ENCODE results near the gene ZNF790. TPM values are rescaled to one million over a fixed set of nuclear protein-coding genes. Genes with fewer than 3 reads are reported as not detected.

ZNF790 gene
- total and polyA plus RNA-seq, 8 donors = 1.2 to 13.6 (median 2.7) TPM; not detected in 1

- Histone ChIP-seq H3K36me3 (peaks cover 0 to 22% (median 2%) of the 10 kb centered on the region in 4 donors), H3K27me3 (peaks cover 0 to 6% (median 0%) of the 10 kb centered on the region in 3 donors), H3K4me1 (peaks cover 0 to 23% (median 19%) of the 10 kb centered on the region in 4 donors), H3K4me3 (peak overlapping the region; percentile 54 to 93 (median 71)), H3K9me3 (peaks cover 19 to 66% (median 48%) of the 10 kb centered on the region in 4 donors), H3K27ac (peak overlapping the region; percentile 68 to 89 (median 88))
- TF ChIP-seq POLR2A (IDR thresholded peaks at IDR 0.05) (no peak), POLR2AphosphoS5 (IDR thresholded peaks at IDR 0.05) (peak in 1 of 3 donors; percentile 24)
- WGBS, 5 donors = 1 to 3% (median 2%) methylated on average over 29 of the region's 29 CpGs
- intact Hi-C loops (cut with DNase I; ENCODE audit: low total_unique reads) = loop anchor here (10.0 kb wide), 1 partner anchor 63 kb away; the partner anchor contains the start of gene ZNF790
- peak; percentile 62 to 94 for DNase-seq
Observed at GRCh38 chr19:36771261-36772231, 66.6 kb downstream of the ZNF790 start.

Small RNAs within 50 kb of the gene (small RNA-seq; reads per million reads assigned to genes)
- gene RF00019 = 0 reads per million in 4 donors

Other genes starting within 250 kb of the ZNF790 start
- gene ZNF382, start 233.1 kb downstream of the ZNF790 start, total RNA-seq = 10 to 100 TPM in 1 of 5 donors, 1 to 10 TPM in 2, under 1 TPM in 2; 0.29 to 14.0 (median 1.2) TPM
- 1 to 10 TPM in 1 of 3 donors, under 1 TPM in 1, not detected in 1; 0.63 to 1.3 TPM for gene ZNF382, start 233.1 kb downstream of the ZNF790 start, polyA plus RNA-seq
- 10 to 100 TPM in 3 of 5 donors, 1 to 10 TPM in 1, not detected in 1; 4.5 to 24.6 (median 15.5) TPM for gene ZNF461, start 171.6 kb downstream of the ZNF790 start, total RNA-seq
- gene ZNF461, start 171.6 kb downstream of the ZNF790 start, polyA plus RNA-seq = 1 to 10 TPM; 2.6 to 2.9 (median 2.9) TPM
- 10 to 100 TPM in 3 of 5 donors, 1 to 10 TPM in 1, under 1 TPM in 1; 0.58 to 37.9 (median 16.7) TPM for gene ZNF567, start 150.8 kb downstream of the ZNF790 start, total RNA-seq
- 1 to 10 TPM; 1.4 to 7.7 (median 3.2) TPM for gene ZNF567, start 150.8 kb downstream of the ZNF790 start, polyA plus RNA-seq
- 10 to 100 TPM in 1 of 5 donors, 1 to 10 TPM in 2, under 1 TPM in 1, not detected in 1; 0.89 to 10.1 (median 2.2) TPM for gene ZNF850, start 65.6 kb downstream of the ZNF790 start, total RNA-seq
- under 1 TPM; 0.15 to 0.25 (median 0.19) TPM for gene ZNF850, start 65.6 kb downstream of the ZNF790 start, polyA plus RNA-seq
- 10 to 100 TPM in 2 of 5 donors, 1 to 10 TPM in 3; 4.9 to 24.1 (median 9.9) TPM for gene ZNF345, start 12.5 kb upstream of the ZNF790 start, total RNA-seq
- 1 to 10 TPM; 1.6 to 3.7 (median 3.4) TPM for gene ZNF345, start 12.5 kb upstream of the ZNF790 start, polyA plus RNA-seq
- gene ZNF829, start 77.9 kb upstream of the ZNF790 start, total RNA-seq = 1 to 10 TPM in 2 of 5 donors, under 1 TPM in 2, not detected in 1; 0.45 to 7.7 (median 1.8) TPM
- gene ZNF829, start 77.9 kb upstream of the ZNF790 start, polyA plus RNA-seq = 1 to 10 TPM in 2 of 3 donors, under 1 TPM in 1; 0.75 to 1.2 (median 1.1) TPM
- 10 to 100 TPM in 2 of 5 donors, 1 to 10 TPM in 1, under 1 TPM in 1, not detected in 1; 0.87 to 27.0 (median 7.6) TPM for gene ZNF568, start 77.9 kb upstream of the ZNF790 start, total RNA-seq
- 1 to 10 TPM; 2.6 to 4.1 (median 3.2) TPM for gene ZNF568, start 77.9 kb upstream of the ZNF790 start, polyA plus RNA-seq
- gene ZNF420, start 240.0 kb upstream of the ZNF790 start, total RNA-seq = 10 to 100 TPM in 2 of 5 donors, 1 to 10 TPM in 2, not detected in 1; 1.6 to 15.6 (median 8.6) TPM
- 1 to 10 TPM; 2.1 to 6.6 (median 3.1) TPM for gene ZNF420, start 240.0 kb upstream of the ZNF790 start, polyA plus RNA-seq

Data from stomach (tissue), 9 donors.